ENCODE data around the gene XXYLT1.

The XXYLT1 gene

DNA sequence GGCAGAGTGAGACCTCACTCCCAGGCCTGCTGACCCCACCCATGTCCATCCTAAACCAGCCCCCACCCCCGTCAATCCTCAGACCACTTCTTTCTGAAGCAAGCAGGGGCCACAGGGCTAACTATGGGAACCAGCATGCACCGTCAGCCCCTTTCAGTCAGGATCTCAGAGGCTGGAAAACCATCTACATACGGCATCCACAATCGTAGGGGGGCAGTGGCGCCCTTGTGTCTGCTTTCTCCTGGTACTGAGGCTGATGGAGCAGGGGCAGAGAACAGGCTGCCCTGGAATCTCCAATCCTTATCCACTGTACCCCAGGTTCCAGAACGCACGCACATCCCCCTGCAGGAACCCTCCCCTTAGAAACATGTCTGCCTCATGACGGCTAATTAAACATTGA lies 56.6 kb downstream of the XXYLT1 start:
- no peak for DNase-seq (ENCODE audit: extremely low spot score)
- CTCF ChIA-PET = no interaction called here
- TF ChIP-seq, protein P1, sequence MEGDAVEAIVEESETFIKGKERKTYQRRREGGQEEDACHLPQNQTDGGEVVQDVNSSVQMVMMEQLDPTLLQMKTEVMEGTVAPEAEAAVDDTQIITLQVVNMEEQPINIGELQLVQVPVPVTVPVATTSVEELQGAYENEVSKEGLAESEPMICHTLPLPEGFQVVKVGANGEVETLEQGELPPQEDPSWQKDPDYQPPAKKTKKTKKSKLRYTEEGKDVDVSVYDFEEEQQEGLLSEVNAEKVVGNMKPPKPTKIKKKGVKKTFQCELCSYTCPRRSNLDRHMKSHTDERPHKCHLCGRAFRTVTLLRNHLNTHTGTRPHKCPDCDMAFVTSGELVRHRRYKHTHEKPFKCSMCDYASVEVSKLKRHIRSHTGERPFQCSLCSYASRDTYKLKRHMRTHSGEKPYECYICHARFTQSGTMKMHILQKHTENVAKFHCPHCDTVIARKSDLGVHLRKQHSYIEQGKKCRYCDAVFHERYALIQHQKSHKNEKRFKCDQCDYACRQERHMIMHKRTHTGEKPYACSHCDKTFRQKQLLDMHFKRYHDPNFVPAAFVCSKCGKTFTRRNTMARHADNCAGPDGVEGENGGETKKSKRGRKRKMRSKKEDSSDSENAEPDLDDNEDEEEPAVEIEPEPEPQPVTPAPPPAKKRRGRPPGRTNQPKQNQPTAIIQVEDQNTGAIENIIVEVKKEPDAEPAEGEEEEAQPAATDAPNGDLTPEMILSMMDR (IDR thresholded peaks at IDR 0.05; ENCODE audit: control extremely low read depth, extremely low read depth, low read depth, missing control alignments) = no peak
- POLR2A ChIA-PET = no interaction called here

DNA sequence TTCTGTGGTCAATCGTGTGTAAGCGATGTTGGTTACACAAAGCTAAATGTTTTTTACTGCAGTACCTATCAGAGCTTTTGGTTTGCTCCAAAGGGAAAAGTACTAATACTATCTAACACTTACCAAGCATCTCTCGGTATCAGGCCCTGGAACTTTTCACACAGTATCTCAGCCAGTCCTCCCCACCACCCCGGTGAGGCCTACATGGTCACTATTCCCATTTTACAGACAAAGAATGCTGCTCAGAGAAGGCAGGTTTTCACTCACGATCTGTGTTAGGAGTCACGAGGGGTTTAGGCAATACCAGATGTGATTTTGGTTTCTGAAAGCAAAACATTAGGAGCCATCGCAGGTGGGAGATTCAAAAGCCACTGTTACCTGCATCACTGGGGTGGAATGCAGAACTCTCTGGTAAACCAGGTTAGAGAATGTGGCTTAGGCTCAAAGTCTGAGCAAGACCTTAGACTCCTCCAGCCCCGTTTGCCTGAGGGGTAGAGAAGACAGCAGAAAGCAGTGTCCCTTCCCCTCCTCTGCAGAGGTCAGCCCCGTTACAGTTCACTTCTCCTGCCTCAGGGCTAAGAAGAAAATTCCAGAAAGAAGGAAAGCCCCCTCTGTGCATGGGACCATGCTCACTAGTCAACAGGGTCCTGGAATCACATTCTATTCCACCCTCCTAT lies 57.2 kb downstream of the XXYLT1 start:
- DNase-seq (ENCODE audit: extremely low spot score) = no peak
- CTCF ChIA-PET = interaction anchor here (1.0 kb wide), 1 partner anchor 16 kb away, joined by 4 read pairs; no protein-coding TSS in a partner anchor

DNA sequence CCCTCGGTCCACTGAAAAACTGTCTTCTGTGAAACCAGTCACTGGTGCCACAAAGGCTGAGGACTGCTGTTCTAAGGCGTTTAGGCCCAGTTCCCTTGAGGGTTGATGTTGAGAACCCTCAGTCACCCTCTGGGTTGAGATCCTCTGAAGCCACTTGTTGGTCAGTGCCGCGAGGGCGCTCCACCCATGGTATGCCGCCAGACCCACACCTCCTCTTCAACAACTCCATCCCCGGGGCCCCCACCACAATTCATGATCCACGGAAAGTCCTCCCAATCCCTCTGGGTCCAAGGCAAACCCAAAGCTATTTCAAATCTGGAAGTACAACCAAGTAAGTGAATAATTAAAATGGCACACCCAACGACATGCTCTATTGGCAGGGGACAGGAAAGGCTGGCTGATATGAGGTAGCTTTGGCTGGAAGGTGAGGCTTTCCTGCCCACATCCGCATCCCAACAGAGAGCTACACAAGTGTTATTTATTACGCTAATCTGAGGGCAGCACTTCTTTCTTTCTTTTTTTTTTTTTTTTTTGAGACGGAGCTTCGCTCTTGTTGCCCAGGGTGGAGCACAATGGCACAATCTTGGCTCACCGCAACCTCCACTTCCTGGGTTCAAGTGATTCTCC lies 58.1 kb downstream of the XXYLT1 start:
- POLR2A ChIA-PET = no interaction called here
- CTCF ChIA-PET = interaction anchor here (1.0 kb wide), 1 partner anchor 15 kb away, joined by 4 read pairs; no protein-coding TSS in a partner anchor
- no peak for DNase-seq (ENCODE audit: extremely low spot score)
- TF ChIP-seq, protein P1 (IDR thresholded peaks at IDR 0.05; ENCODE audit: control extremely low read depth, extremely low read depth, low read depth, missing control alignments) = no peak

More for the DNA sequence above, 57.2 kb downstream of the XXYLT1 start:
- POLR2A ChIA-PET = no interaction called here
- TF ChIP-seq, protein P1 (IDR thresholded peaks at IDR 0.05; ENCODE audit: control extremely low read depth, extremely low read depth, low read depth, missing control alignments) = no peak

DNA sequence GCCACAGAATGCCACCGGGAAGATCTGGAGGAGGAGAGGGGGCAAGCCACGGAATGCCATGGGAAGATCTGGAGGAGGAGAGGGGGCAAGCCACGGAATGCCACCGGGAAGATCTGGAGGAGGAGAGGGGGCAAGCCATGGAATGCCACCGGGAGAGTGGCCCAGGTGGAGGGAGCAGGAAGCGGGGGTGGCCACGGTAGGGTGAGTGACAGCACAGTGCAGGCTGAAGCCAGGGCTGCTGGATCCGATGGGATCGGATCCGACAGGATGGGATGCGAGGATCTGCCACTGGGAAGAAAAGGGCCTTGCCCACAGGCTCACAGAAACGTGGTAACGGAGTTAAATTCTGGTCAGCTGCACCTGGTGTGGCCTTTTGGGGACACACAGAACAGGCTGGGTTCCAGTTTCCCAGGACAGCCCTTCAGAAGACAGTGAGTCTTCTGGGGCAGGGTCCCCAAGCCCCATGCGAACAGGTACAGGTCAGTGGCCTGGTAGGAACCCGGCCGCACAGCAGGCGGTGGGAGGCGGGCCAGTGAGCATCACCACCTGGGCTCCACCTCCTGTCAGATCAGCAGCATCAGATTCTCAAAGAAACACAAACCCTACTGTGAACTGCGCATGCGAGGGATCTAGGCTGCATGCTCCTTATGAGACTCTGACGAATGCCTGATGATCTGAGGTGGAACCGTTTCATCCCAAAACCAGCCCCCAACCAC lies 58.8 kb downstream of the XXYLT1 start:
- TF ChIP-seq, protein P1 (IDR thresholded peaks at IDR 0.05; ENCODE audit: control extremely low read depth, extremely low read depth, low read depth, missing control alignments) = no peak
- ChIA-PET POLR2A (no interaction called here), CTCF (interaction anchor here (3.8 kb wide), 1 partner anchor 24 kb away, joined by 21 read pairs; no protein-coding TSS in a partner anchor)
- no peak for DNase-seq (ENCODE audit: extremely low spot score)

DNA sequence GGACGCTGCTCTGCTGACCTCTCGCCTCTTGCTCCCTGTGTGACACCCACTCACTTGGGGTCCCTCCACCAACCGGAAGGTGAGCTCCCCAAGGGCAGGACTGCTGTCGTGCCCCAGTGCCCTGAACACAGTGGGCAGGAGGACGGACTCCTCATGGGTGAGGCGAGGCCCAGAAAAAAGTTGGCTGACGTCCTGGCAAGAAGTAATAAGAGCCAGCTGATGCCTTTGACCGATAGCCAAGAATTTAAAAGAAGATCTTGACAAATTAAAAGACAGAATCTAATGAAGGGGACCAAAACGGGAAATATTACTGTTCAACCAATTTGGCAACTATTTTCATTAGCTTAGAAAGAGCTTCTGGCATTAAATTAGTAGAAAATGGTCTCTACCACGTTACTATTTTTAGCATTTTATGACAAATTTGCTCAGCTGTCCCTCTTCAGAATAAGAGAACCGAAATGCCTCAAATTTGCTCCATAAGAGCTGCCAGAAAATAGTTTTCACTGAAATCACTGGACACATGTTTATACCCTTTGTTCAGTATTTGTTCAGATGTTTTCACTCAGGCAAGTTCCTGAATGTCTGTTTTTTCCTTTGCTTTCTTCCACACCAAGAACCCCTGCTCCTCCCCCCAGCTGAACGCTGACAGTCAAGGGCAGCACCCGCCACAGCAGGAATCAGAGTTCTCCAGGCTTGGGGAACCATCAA lies 60.5 kb downstream of the XXYLT1 start:
- POLR2A ChIA-PET = no interaction called here
- CTCF ChIA-PET = interaction anchor here (0.8 to 3.8 kb wide), 6 partner anchors 10 to 33 kb away, joined by 3 to 21 read pairs (median 3); no protein-coding TSS in a partner anchor
- no peak for DNase-seq (ENCODE audit: extremely low spot score)
- TF ChIP-seq, protein P1 (IDR thresholded peaks at IDR 0.05; ENCODE audit: control extremely low read depth, extremely low read depth, low read depth, missing control alignments) = no peak

DNA sequence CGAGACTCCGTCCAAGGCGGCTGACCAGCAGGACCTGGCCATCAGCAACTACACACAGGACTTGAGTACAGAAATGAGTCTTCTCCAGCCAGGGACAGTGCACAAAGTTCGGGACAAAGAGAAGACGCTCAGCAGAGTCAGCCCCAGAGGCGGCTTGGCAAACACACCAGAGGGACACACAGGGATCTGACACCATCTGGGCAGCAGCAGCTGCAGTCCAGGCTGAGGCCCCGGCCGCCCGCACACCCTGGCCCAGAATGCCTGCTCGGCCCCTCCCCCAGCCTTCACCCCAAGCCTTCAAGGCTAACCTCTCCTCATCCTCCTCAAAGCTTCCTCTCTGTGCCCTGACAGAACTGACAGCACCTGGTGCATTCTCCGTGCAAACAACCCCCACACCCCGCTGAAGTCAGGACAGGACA lies 61.1 kb downstream of the XXYLT1 start:
- ChIA-PET CTCF (interaction anchor here (0.9 to 3.8 kb wide), 5 partner anchors 9 to 34 kb away, joined by 3 to 21 read pairs (median 3); no protein-coding TSS in a partner anchor), POLR2A (no interaction called here)
- TF ChIP-seq, protein P1 (IDR thresholded peaks at IDR 0.05; ENCODE audit: control extremely low read depth, extremely low read depth, low read depth, missing control alignments) = no peak
- no peak for DNase-seq (ENCODE audit: extremely low spot score)

All from GM10248 (cell line).